Epithelial cell of proximal tubule (primary cell): ENCODE results near the gene SFN. TPM values are rescaled to one million over a fixed set of nuclear protein-coding genes. Genes with fewer than 3 reads are reported as not detected.

ENCODE experiments used
- DNase-seq: peaks from one replicate; pipeline ENCODE4 v3.0.0-alpha.2; 2011; ENCODE audit warnings: low read depth
- H3K4me3 ChIP-seq: 2 replicates; pipeline ENCODE4 v1.5.1; 2011; ENCODE audit warnings: low read depth, mild to moderate bottlenecking, low read length
- total RNA-seq: library from RNA; depleted of rRNA; stranded (reverse); fragments of >200 nt; gene quantifications from 2 replicates; pipeline ENCODE4 v1.2.3, GENCODE V29; 2015
- TF ChIP-seq, protein P1 (sequence below): conservative IDR thresholded peaks from 2 replicates; pipeline ENCODE4 v1.5.1; 2012; ENCODE audit warnings: low read depth, mild to moderate bottlenecking, low read length

Gene SFN
- total RNA-seq, 1 donor from 2014 or later, result 239 TPM

- no peak for DNase-seq
- H3K4me3 ChIP-seq, result no peak overlapping the region
- TF ChIP-seq, protein P1, sequence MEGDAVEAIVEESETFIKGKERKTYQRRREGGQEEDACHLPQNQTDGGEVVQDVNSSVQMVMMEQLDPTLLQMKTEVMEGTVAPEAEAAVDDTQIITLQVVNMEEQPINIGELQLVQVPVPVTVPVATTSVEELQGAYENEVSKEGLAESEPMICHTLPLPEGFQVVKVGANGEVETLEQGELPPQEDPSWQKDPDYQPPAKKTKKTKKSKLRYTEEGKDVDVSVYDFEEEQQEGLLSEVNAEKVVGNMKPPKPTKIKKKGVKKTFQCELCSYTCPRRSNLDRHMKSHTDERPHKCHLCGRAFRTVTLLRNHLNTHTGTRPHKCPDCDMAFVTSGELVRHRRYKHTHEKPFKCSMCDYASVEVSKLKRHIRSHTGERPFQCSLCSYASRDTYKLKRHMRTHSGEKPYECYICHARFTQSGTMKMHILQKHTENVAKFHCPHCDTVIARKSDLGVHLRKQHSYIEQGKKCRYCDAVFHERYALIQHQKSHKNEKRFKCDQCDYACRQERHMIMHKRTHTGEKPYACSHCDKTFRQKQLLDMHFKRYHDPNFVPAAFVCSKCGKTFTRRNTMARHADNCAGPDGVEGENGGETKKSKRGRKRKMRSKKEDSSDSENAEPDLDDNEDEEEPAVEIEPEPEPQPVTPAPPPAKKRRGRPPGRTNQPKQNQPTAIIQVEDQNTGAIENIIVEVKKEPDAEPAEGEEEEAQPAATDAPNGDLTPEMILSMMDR, result no peak
These were observed 5.4 kb upstream of the SFN start for GRCh38 chr1:26857473-26858060.

DNA sequence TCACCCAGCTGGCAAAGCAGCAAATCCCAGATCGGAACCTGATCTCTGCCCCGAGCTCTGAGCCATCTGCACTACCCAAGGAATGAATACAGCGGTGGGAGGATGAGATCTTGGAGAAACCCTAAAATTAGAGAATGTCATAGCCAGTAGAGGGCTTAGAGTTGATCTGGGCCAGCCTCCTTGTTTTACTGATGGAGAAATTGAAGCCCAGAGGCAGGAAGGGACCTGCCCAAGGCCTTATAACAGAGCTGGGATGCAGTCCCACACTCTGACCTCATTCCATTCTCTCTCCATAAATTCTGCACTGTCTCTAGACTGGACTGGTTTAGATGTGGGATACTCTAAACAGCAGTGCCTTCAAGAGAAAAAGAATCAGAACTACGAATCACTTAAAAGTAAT, 4.8 kb upstream of the SFN start:
- no peak for DNase-seq
- TF ChIP-seq, protein P1, result no peak
- H3K4me3 ChIP-seq, result no peak overlapping the region

DNA sequence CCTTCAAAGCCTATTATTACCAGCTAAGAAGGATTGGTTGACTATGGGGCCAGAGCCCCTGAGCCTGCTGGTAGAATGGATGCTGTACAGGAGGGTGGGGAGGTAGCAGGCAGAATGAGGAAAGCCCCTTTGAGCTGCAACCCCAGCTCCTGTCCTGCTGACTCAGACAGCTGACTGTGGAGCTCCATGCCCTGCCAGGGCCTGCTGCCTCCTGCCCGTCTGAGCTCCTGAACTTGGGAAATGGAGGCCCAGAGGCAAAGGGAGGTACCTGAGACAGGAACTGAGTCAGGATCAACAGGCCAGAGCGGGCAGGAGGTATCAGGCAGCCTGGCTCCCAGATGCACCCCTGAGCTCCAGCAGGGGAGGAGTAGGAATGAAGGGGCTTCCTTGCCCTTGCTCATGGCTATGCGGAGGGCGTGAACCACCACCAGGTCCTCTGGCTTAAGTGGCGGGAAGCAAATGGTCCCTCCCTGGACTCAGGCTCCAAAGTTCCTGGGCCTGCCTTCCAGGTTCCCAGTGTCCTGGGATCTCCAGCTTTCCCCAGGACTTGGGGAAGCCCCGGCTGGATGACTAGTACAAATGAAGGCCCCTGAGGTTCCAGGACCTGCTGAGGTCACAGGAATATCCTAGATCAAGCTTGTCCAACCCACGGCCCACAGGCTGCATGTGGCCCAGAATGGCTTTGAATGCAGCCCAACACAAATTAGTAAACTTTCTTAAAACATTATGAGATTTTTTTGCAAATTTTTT, 3.9 kb upstream of the SFN start:
- no peak overlapping the region for H3K4me3 ChIP-seq
- no peak for DNase-seq
- TF ChIP-seq, protein P1, result no peak

GRCh38 chr1:26861286-26861701, 1.7 kb upstream of the SFN start:
- DNase-seq, result no peak
- TF ChIP-seq, protein P1, result peak; percentile 36

DNA sequence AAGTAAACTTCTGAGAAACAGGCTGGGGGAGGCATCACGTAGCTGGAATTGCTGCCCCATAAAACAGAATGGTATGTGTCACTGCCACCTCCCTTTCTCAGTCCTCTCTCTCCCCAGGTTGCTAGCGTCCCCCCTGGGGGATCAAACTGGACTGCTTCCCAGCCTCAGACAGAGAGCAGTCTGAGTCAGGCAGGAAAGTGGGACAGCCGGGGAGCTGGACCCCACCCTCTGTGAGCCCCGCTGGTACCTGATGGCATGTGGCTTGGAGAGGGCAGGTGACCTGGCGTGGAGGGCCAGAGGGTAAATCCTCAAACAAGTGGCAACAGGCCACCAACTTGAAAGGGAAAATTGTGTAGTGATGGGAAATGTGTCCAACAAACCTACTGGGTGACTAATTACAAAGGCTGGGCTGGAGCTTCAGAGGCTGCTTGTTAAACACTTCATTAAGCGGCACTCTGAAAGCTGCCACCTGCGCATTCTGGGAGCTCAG, 1.0 kb upstream of the SFN start:
- H3K4me3 ChIP-seq, result no peak overlapping the region
- no peak for DNase-seq
- TF ChIP-seq, protein P1, result no peak

More at GRCh38 chr1:26861286-26861701, 1.7 kb upstream of the SFN start:
- no peak overlapping the region for H3K4me3 ChIP-seq

GRCh38 chr1:26863685-26864077, 732 bp downstream of the SFN start:
- no peak for DNase-seq
- TF ChIP-seq, protein P1, result no peak
- peak overlapping the region; percentile 76 for H3K4me3 ChIP-seq
